Measurements from ENCODE around the gene PFDN6. TPM values are rescaled to one million over a fixed set of nuclear protein-coding genes. Genes with fewer than 3 reads are reported as not detected.

The PFDN6 gene
- total and polyA plus RNA-seq, 2 of the 13 experiments (the other 11 are each of a cell fraction or from before 2014, with no cell fraction given) = 75.5 to 87.0 TPM

- no peak for TF ChIP-seq ZBTB39 (CRISPR knock-in tag; IDR thresholded peaks at IDR 0.05)
- TF ChIP-seq PAXIP1 (CRISPR knock-in tag; conservative IDR thresholded peaks at IDR 0.05) = no peak; the same call in 1 of the 2 replicates
- no peak for TF ChIP-seq CHCHD3 (CRISPR knock-in tag; IDR thresholded peaks at IDR 0.05)
- TF ChIP-seq KDM3A (CRISPR knock-in tag; IDR thresholded peaks at IDR 0.05; ENCODE audit: low read depth) = no peak
- TF ChIP-seq HINFP (CRISPR knock-in tag; IDR thresholded peaks at IDR 0.05; ENCODE audit: low read depth) = no peak; the same call in 1 of the 2 replicates
- TF ChIP-seq ZMYM2 (CRISPR knock-in tag; IDR thresholded peaks at IDR 0.05) = no peak
- no peak for TF ChIP-seq ZNF432 (CRISPR knock-in tag; IDR thresholded peaks at IDR 0.05; ENCODE audit: borderline replicate concordance)
- no peak for TF ChIP-seq NR2F2 (IDR thresholded peaks at IDR 0.05; ENCODE audit: borderline replicate concordance, low read depth)
- no peak for TF ChIP-seq RFX5 (IDR thresholded peaks at IDR 0.05; ENCODE audit: low read depth, low read length)
- TF ChIP-seq HNF4A (CRISPR knock-in tag; IDR thresholded peaks at IDR 0.05) = 0 out of 2 replicates have a peak, but pooled peaks have one; percentile 2
- TF ChIP-seq GATAD1 (CRISPR knock-in tag; IDR thresholded peaks at IDR 0.05) = no peak
- no peak for TF ChIP-seq ZSCAN20 (CRISPR knock-in tag; IDR thresholded peaks at IDR 0.05; ENCODE audit: borderline replicate concordance)
- no peak for TF ChIP-seq SMYD3 (CRISPR knock-in tag; IDR thresholded peaks at IDR 0.05)
- 0 out of 2 replicates have a peak, but pooled peaks have one; percentile 16 for TF ChIP-seq TRAFD1 (CRISPR knock-in tag; IDR thresholded peaks at IDR 0.05; ENCODE audit: borderline replicate concordance)
- TF ChIP-seq ZBTB26 (CRISPR knock-in tag; IDR thresholded peaks at IDR 0.05; ENCODE audit: borderline replicate concordance) = no peak
- TF ChIP-seq BCL6 (CRISPR knock-in tag; IDR thresholded peaks at IDR 0.05) = no peak
- TF ChIP-seq RORA (CRISPR knock-in tag; IDR thresholded peaks at IDR 0.05) = no peak
- no peak for TF ChIP-seq ISL2 (CRISPR knock-in tag; IDR thresholded peaks at IDR 0.05)
- TF ChIP-seq GFI1 (CRISPR knock-in tag; IDR thresholded peaks at IDR 0.05; ENCODE audit: borderline replicate concordance) = no peak
- TF ChIP-seq BHLHE40 (IDR thresholded peaks at IDR 0.05; ENCODE audit: low read length) = no peak
- TF ChIP-seq HIVEP1 (CRISPR knock-in tag; IDR thresholded peaks at IDR 0.05) = peak; percentile 58; the same call in 1 of the 2 replicates
Measured at GRCh38 chr6:33296797-33297405, 7.5 kb downstream of the PFDN6 start (continued).
